CD4-positive, alpha-beta T cell treated with Interleukin-15 for 4 hours (primary cell): ENCODE results near the gene ILDR2.

Experiments
- DNase-seq: peaks from one replicate; pipeline ENCODE4 v3.0.0-alpha.2; 2020; ENCODE audit warnings: low spot score

The ILDR2 gene

GRCh38 chr1:166969074-166969677 is 6.2 kb downstream of the ILDR2 start:
- no peak for DNase-seq

GRCh38 chr1:166960858-166961474 is 14.4 kb downstream of the ILDR2 start:
- no peak for DNase-seq

DNA sequence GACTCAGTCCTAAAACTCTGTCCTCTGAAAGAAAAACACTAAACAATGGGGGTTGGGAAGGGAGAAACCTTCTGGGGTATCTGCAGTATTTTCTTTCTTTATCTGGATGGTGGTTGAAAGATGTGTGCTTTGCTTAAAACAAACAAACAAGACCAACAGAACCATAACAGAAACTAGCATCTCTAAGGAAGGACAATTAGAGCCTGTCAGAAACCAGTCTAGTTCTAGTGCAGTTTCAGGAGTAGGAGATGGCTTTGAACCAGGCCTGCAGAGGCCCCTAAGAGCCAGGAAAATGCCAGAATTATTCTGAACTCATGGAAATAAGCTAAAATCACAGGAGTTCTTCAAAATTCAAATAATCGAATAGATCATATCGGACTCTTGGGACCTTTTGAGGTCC is 18.5 kb downstream of the ILDR2 start:
- no peak for DNase-seq

- no peak for DNase-seq
Measured at GRCh38 chr1:166956057-166956850, 19.1 kb downstream of the ILDR2 start.

DNA sequence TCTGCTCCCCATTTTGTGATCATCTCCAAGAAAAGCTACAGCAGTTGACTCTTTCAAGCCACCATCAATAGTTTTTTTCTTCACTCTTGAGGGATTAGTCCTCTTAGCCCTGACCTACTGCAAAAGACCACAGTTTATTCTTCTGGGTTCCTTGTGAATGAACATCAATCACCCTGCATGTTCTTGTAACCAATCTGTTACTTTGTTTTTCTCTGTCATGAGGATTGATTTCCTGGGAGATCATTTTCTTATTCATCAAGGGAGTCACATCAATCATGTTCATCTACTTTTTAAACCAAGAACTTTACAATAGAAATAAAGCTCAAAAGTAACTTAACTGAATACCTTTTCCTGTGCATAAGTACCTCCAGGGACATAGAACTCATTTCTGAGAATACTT is 21.8 kb downstream of the ILDR2 start:
- no peak for DNase-seq

DNA sequence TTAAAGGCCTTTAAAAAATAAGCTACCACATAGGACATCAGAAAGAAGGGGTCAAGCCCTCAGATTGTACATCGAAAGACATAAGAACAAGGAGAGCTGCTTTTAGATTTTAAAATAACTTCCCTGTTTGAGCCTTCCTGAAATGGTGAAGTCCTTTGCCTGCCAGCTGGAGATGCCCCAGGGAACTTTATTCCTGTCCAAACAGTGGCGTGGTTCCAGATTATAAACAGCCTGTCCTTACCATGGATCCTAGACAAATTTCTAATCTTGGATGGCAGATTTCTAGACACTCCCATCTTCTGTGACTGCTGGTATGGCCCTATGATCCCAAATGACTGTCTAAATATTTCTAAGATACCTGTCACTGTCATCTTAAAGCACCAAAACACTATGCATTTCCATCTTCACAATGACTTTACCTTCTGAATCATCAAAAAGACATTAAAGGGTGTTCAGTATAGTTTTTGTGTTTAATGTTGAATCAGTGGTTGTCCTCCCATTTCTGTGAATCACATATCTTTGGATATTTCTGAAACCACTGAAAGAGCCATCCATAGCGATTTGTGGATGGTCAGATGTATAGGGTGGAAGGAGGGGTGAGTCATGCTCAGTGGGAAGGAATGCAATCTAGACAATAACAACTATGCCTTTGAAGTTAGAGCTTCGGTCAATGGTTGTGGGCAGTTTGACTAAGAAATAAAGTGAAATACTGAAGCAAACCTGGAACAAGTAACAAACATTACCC is 23.2 kb downstream of the ILDR2 start:
- DNase-seq: no peak

DNA sequence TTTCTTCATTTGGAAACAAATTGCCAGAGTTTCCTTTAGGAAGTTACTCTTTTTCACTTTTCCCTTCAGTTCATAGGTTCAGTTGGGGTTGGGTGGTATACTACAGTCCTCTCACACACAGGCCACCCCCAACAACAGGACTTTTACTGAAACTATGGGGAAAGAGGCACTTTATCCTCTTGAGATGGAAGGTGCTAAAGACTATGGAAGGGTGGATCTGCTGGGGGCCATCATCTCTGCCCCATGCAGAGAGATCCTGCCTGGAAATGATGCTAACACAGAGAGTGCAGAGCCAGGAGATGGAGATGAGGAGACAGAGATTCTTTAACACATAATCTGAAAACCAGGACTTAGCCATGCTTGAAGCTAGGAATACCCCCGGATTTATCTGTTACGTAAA is 24.3 kb downstream of the ILDR2 start:
- no peak for DNase-seq

GRCh38 chr1:166950156-166950555 is 25.2 kb downstream of the ILDR2 start:
- DNase-seq: no peak

GRCh38 chr1:166948856-166949350 is 26.4 kb downstream of the ILDR2 start:
- no peak for DNase-seq

GRCh38 chr1:166947398-166948043 is 27.8 kb downstream of the ILDR2 start:
- no peak for DNase-seq

DNA sequence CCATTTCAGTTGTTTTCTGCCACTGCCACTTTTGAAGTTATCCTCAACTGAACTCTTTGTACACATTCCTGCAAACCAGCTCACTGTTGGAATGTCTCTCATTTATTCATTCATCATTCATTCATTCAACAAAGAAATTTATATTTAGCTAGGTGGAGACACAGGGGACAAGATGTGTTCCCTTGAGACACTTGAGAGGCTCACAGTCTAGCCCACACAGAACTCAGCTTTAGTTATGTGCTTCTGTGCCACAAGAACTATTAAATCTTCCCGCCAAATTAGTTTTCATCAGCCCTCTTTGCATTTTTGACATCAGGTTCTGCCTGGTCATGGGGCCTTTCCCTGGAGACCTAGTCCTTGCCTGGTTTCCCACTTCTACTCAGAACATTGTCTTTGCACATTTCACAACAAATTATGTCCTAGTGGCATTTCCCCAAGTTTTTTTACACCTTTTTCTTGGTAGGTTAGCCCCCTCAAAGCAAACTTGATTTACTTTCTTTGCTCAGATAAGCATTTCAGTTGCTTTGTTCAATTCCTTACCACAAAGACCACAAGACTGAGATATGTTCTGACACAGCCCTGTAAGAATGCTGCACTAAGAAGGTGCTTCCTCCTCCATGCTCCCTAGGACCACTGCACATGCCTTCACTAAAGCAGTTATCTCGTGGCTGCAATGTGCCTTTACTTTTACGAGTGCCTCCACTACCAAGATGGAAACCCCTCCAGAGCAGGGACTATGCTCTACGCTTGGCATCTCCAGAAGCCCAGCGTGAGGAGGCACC is 31.0 kb downstream of the ILDR2 start:
- DNase-seq: no peak

GRCh38 chr1:166939741-166940375 is 35.5 kb downstream of the ILDR2 start:
- DNase-seq: no peak

GRCh38 chr1:166937962-166938361 is 37.4 kb downstream of the ILDR2 start:
- no peak for DNase-seq

- no peak for DNase-seq
Measured at GRCh38 chr1:166937329-166937728, 38.0 kb downstream of the ILDR2 start.

GRCh38 chr1:166933633-166934032 is 41.7 kb downstream of the ILDR2 start:
- DNase-seq: no peak

DNA sequence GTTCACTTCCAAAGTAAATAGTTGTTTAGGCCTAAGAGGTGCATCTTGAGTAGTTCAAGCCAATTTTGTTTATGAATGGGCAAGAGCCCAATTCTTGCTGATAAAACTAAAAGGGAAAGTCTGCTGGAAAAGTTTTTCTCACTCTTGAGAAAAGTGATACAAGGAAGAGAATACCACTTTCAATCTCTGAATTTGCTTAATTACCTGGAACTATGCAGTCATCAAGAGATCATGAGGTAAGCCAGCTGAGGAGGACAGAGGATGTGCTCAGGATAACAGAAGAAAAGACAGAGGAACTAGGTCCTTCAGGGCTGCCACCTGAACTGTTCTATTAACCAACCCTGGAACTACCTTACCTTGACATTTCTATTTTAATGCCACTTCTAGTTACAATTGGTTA is 42.2 kb downstream of the ILDR2 start:
- DNase-seq: no peak

DNA sequence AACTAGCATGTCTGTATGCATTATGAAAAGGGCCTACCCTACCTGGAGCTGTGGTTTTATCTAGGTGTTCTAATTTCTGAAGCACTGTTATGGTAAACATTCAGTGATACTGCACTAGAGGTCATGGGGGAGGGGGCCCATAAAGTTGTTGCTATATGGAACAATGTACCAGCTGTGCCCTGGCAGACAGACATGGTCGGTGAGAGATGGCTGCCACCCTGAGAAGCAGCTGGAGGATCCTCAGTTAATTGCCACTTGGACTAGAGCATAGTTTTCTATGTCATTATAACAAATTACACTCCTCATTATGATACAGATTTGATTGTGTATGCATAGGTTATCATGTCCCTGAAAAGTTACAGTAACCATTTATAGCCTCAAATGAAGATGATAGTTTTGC is 45.4 kb downstream of the ILDR2 start:
- no peak for DNase-seq

DNA sequence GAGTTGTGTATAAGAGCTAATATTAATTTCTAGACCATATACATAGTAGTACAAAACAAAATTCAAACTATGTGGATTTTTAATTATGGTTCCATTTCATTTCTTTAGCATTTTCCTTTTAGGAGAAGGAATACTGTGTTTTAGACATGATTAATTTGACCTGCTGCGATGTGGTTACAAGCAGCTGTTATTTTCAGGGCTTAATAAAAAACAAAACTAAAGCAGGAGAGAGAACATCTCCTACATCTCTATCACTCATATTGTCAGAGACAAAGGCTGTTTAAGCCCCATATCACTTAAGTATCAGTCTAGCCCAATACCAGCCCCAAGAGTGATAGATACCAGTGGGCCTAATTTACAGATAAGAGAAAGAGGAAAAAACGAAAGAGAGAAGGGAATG is 47.6 kb downstream of the ILDR2 start:
- no peak for DNase-seq

DNA sequence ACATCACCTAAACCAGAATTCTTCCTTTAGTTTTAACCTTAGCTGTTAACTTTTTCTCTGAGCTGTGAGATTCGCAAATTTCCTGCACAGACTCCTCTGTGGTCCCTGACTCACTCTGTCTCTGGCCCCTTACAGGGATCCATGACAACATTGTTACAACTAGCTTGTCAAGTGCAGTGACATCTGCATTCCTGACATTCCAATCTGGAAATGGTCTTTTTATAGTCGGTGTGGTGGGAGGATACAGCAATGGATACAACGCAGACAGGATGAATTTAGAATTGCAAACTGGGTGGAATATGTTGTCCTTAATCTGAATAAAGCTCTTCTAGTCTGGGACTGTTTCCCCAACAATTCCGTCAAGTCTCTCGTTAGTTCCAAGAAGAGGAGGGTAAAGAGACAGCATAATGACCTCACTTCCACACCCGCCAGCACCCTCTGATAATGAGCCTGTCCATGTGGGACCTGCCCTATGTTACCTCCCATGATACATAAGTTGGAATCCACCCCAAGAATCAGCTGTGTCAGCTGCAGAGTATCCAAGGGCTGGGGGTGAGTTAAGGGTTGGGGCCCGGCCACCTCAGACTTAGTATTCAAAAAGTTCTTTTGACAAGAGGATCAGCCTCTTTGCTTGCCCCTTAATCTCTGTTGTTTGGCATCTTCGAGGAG is 49.4 kb downstream of the ILDR2 start:
- no peak for DNase-seq
